Bronchial epithelial cell (primary cell): Measurements from ENCODE around the gene RPL13. TPM values are rescaled to one million over a fixed set of nuclear protein-coding genes. Genes with fewer than 3 reads are reported as not detected.

ENCODE experiments used
- DNase-seq: peaks from one replicate; pipeline ENCODE4 v3.0.0-alpha.2; 2010; ENCODE audit warnings: low read depth
- FAIRE-seq: peaks from 2 replicates; lab custom pipeline; 2011; peaks lifted over from hg19 to GRCh38; lab: Jason Lieb, UNC
- H3K27me3 ChIP-seq: 2 replicates; pipeline ENCODE4 v1.5.1; 2011; ENCODE audit warnings: low read length; ENCODE audit not compliant: control insufficient read depth, insufficient read depth
- H3K36me3 ChIP-seq: 2 replicates; pipeline ENCODE4 v1.5.1; 2011; ENCODE audit warnings: low read length; ENCODE audit not compliant: control insufficient read depth, insufficient read depth
- H3K4me3 ChIP-seq: 2 replicates; pipeline ENCODE4 v1.5.1; 2011; ENCODE audit warnings: mild to moderate bottlenecking, low read depth, low read length, control low read depth
- CTCF ChIP-seq: IDR thresholded peaks from 2 replicates; pipeline ENCODE4 v1.5.1; 2011; ENCODE audit warnings: mild to moderate bottlenecking, moderate library complexity, low read length, control low read depth, inconsistent platforms; ENCODE audit not compliant: insufficient read depth, severe bottlenecking
- total RNA-seq: library from RNA; depleted of rRNA; stranded (reverse); fragments of >200 nt; gene quantifications from 2 replicates; pipeline ENCODE4 v1.2.1, GENCODE V29; 2014

RPL13 gene
- total RNA-seq, 1 donor from 2014 or later = 4,913 TPM

DNA sequence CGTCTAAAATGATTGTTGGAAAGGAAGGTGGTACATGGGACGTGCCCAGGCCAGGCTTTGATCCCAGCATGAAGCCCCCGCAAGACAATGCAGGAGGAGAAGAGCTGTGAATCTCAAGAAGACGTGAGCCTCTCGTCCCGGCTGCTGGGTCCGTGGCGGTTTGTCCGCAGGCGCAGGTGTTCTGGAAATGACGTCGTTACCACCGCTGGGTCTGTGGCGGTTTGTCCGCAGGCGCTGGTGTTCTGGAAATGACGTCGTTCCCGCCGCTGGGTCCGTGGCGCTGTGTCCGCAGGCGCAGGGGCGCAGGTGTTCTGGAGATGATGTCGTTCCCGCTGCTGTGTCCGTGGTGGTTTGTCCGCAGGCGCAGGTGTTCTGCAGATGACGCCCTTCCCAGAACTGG lies 38.2 kb upstream of the RPL13 start:
- FAIRE-seq (no peak), DNase-seq (no peak)
- peaks cover 21% of the 10 kb centered on the region for H3K36me3 ChIP-seq
- no peaks in the 10 kb centered on the region for H3K27me3 ChIP-seq
- no peak for TF ChIP-seq CTCF
- no peak overlapping the region for H3K4me3 ChIP-seq

GRCh38 chr16:89523680-89524344 lies 36.7 kb upstream of the RPL13 start:
- Histone ChIP-seq H3K4me3 (no peak overlapping the region), H3K27me3 (no peaks in the 10 kb centered on the region), H3K36me3 (peaks cover 19% of the 10 kb centered on the region)
- FAIRE-seq (no peak), DNase-seq (no peak)
- no peak for TF ChIP-seq CTCF

- TF ChIP-seq CTCF = no peak
- DNase-seq = no peak
- no peak for FAIRE-seq
- H3K27me3 ChIP-seq = no peaks in the 10 kb centered on the region
- peaks cover 21% of the 10 kb centered on the region for H3K36me3 ChIP-seq
- H3K4me3 ChIP-seq = no peak overlapping the region
Measured at GRCh38 chr16:89525146-89525913, 35.2 kb upstream of the RPL13 start.

- H3K36me3 ChIP-seq = peaks cover 33% of the 10 kb centered on the region
- H3K27me3 ChIP-seq = no peaks in the 10 kb centered on the region
- no peak overlapping the region for H3K4me3 ChIP-seq
- FAIRE-seq (no peak), DNase-seq (no peak)
- TF ChIP-seq CTCF = no peak
Measured at GRCh38 chr16:89529097-89529496, 31.4 kb upstream of the RPL13 start.

- DNase-seq = no peak
- FAIRE-seq = no peak
- Histone ChIP-seq H3K36me3 (peaks cover 39% of the 10 kb centered on the region), H3K4me3 (no peak overlapping the region), H3K27me3 (no peaks in the 10 kb centered on the region)
- TF ChIP-seq CTCF = no peak
Measured at GRCh38 chr16:89530401-89531381, 29.8 kb upstream of the RPL13 start.
